SK-N-MC (cell line): ENCODE measurements around the gene SGMS1.

Experiments used
- EZH2 ChIP-seq: fragments of 200-600 bp; sonication (generic); IDR thresholded peaks from one replicate; pipeline ENCODE4 v1.6.1; 2017; ENCODE audit warnings: antibody characterized with exemption
- FOXP2 ChIP-seq: optimal IDR thresholded peaks from 2 replicates; pipeline ENCODE3; 2011; ENCODE audit warnings: mild to moderate bottlenecking, moderate library complexity; ENCODE audit not compliant: insufficient read depth; ENCODE audit errors: extremely low read length, control extremely low read depth
- POLR2AphosphoS5 ChIP-seq: IDR thresholded peaks from 2 replicates; pipeline ENCODE4 v1.6.1; 2012; ENCODE audit warnings: mild to moderate bottlenecking, low read depth, low read length, borderline replicate concordance

DNA sequence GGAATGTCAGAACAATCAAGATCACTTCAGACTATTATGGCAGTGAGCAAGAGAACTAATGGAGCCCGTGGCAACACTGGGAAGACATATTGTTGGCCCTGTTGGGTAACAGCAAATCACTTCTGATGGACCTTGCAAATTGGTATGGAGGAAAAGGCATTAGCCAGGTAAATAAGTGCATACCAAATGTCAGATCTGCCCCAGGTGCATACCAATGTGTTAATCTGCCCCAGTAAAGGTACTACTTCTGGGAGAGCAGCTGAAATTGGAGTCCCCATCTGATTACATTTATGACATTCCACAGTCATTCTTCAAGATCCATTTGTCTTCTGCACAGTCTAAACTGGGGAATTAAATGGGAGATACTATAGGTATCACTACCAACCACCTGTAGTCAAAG lies 3.7 kb upstream of the SGMS1 start:
- no peak for TF ChIP-seq EZH2
- TF ChIP-seq POLR2AphosphoS5: no peak
- no peak for TF ChIP-seq FOXP2
